HG03558 (cell line): Measurements from ENCODE around the gene IPO7.
"Not testable (repeated sequence)": the region's sequence is repeated elsewhere in the genome, so short reads cannot be mapped to it uniquely, and the experiment has no call there.

Experiments used
- ATAC-seq: cut with Tn5 transposase; IDR thresholded peaks from one replicate; pipeline ENCODE4 v1.9.1; 2021; ENCODE audit warnings: moderate number of reproducible peaks; ENCODE audit not compliant: unreplicated experiment; ENCODE audit errors: extremely low read depth

Gene IPO7

GRCh38 chr11:9397746-9398680 lies 13.6 kb downstream of the IPO7 start:
- no peak for ATAC-seq

DNA sequence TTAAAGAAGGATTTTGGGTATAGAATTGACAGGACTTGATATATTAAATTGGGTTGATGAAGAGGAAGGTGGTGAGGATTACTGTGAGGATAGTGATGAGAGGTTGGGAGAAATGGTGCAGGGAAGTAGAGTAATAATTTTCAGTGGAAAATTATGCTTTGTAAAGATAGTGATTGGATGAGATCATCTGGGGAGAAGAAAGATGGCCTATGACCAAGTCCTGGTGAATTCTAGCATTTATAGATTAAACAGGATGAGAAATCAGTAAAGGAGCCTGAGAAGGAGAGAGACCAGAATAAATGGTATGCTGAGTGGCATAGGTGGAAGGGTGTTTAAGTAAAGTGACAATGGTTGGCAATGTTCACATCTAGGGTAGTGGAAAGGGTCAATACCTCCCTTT lies 15.0 kb downstream of the IPO7 start:
- no peak for ATAC-seq

DNA sequence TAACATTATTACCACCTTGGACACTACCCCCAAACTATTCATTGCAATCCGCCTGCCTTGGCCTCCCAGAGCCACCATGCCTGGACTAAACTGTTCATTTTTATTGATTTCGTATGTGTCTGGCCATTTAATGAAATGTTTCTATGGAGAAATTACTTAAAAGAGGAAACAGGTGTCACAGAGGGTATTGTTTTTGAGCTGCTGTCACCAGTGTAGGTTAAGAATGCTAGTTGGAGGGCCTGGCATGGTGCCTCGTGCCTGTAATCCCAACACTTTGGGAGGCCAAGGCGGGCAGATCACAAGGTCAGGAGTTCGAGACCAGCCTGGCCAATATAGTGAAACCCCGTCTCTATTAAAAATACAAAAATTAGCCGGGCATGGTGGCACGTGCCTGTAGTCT lies 17.4 kb downstream of the IPO7 start:
- not testable (repeated sequence) for ATAC-seq

DNA sequence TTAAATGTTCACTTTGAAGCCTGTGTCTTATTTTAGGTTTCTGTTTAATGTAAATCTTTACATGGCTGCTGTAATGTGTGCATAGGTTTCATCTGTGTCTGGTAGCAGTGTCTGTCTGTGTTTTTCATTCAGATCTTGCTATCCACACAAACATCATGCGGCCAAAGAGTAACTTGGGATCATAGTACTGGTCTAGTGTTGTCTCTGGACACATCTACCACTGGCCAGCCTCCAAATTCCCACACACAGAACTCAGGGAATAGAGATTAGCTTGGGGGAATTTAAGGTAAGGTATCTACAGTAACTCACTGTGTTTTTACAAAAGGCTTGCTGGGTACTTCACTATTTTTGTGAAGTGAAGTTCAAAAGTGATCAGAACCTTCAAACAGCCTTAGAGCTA lies 44.3 kb downstream of the IPO7 start:
- ATAC-seq: no peak

GRCh38 chr11:9438611-9439010 lies 54.2 kb downstream of the IPO7 start:
- ATAC-seq: no peak

DNA sequence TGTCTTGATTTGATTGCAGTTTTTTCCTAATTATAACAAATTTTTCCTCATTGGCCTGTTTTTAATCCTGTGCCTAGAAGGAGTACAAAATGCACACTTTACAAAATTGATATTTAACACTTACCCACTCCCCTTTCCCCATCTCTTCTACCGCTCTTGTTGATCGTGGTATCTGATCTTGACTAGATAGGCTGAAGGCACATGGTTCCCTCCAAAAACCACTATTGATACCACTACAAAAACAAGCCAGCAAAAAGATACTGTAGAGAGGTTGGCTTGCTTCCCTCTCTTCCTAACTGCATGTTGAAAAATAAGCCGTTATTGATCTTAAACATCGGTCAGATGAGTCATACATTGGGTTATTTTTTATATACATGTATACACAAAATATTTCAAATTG lies 61.8 kb downstream of the IPO7 start:
- no peak for ATAC-seq

DNA sequence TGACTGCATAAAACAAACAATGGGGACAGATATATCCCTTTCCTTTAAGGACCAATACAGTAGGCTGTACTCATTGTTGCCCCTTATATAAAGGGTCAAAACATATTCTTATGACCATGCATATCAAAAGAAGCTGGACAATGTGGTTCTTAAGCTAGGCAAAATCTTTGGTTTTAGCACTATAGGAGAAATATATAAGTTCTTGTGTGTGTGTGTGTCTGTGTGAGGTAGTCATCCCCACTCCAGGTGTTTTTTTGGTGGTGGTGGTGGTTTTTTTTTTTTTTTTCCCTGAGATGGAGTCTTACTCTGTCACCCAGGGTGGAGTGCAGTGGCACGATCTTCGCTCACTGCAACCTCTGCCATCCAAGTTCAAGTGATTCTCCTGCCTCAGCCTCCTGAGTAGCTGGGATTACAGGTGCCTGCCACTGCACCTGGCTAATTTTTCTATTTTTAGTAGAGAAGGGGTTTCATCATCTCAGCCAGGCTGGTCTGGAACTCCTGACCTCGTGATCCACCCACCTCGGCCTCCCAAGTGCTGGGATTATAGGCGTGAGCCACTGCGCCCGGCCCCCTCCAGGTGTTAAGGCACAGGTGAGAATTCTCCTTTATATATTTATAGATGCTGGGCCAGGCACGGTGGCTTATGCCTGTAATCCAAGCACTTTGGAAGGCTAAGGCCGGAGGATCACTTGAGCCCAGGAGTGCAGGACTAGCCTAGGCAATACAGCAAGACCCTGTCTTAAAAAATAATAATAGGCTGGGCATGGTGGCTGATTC lies 64.3 kb downstream of the IPO7 start:
- no peak for ATAC-seq

DNA sequence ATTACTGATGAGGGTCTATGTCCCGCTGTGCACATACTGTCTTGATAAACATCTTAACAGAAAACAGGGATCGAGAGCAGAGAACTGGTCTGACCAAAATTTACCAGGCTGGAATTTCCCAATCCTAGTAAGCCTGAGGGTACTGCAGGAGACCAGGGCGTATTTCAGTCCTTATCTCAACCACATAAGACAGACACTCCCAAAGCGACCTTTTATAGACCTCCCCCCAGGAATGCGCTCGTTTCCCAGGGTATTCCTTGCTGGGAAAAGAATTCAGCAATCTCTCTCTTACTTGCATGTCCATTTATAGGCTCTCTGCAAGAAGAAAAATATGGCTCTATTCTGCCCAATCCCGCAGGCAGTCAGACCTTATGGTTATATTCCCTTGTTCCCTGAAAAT lies 67.6 kb downstream of the IPO7 start:
- ATAC-seq: not testable (repeated sequence)

- no peak for ATAC-seq
These were observed 71.3 kb downstream of the IPO7 start for GRCh38 chr11:9455722-9456121.

DNA sequence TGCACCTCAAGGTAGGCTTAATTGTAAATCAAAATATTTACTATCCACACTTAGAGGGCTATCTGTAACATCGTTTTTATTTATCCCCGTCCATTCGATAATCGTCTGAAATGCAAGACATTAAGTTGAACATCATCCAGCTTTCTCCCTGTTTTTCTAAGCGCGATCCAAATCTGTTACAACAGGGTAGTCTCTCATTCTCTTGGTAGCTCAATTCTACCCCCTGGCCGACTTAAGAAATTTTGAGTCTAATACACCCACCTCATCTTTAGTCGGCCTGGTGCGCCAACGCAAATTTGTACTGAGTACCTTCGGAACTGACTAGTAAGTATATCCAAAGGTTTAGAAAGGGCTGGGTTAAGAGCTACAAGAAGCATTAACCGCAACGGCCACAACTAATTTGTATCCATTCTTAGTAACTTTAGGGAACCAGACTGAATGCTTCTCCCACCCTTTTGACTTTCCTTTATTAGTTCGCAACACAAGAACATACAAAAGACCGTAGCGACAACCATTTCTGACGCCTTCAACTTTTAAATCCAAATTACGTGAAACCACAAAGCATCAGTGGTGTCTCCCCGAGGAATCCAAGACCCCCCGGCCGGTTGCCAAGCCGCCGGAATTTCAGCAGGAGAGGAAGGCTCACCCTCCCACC lies 75.3 kb downstream of the IPO7 start:
- no peak for ATAC-seq

- peak; percentile 71 for ATAC-seq
These were observed 76.0 kb downstream of the IPO7 start, which contains the start of gene ZNF143 for GRCh38 chr11:9460322-9461062. Gene ZNF143 (plus strand): TSS chr11:9461012. CDS start chr11:9471309, 10,297 bp downstream.

GRCh38 chr11:9461063-9461759 lies 76.8 kb downstream of the IPO7 start:
- peak; percentile 36 for ATAC-seq

DNA sequence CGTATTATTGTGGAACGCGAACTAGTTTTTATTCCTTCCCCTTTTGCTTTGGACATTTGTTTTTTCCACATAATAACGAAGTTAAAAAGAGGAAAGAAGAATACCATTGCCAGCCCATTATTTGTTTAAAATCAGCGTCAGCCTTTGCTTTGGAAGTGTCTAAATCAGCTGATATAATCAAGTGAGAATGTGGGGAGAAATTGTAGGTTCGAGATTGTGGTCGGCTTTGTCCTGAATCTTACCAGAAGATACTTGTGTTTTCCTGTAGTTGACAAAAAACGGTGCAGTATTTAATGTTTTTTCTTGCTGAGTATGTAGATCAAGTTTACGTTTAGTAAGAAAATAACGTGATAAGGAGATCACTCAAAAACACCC lies 77.3 kb downstream of the IPO7 start:
- no peak for ATAC-seq

DNA sequence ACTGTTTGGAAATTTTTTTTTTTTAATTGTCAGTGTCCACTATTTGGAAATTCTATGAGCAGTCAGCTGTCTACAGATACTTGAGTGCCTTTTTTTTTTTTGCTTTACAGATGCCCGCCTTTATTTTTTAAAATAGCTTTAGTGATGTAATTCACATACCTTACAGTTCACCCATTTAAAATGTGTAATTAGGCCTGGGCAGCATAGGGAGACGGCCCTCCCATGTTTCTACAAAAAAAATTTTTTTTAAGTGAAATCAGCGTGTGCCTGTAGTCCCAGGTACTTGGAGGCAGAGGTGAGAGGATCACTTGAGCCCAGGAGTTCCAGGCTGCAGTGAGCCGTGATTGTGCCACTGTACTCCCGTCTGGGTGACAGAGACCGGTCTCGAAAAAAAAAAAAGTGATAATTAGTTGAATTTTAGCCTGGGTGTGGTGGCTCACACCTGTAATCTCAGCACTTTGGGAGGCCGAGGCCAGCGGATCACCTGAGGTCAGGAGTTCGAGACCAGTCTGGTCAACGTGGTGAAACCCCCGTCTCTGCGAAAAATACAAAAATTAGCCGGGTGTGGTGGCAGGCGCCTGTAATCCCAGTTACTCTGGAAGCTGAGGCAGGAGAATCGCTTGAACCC lies 77.8 kb downstream of the IPO7 start:
- no peak for ATAC-seq

DNA sequence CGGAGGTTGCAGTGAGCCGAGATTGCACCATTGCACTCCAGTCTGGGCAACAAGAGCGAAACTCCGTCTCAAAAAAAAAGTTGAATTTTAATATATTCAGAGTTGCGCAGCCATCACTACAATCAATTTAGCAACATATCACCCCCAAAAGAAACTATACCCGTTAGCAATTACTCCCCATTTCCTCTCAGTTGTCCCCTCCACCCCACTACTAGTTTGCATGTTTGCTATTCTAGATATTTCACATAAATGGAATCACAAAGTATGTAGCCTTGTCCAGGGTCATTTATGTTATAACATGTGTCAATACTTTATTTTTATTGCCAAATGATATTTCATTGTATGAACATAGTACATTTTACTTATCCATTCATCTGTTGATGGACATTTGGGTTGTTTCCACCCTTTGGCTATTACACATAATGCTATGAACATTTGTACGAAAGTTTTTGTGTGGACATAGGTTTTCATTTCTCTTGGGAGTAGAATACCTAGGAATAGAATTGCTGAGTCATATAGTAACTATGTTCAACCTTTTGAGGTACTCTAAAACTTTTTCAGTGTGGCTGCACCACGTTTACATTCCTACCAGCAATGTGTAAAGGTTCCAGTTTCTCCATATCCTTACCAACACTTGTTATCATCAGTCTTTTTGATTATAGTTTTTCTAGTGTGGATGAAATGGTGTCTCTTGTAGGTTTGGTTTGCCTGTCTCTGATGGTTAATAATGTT lies 78.5 kb downstream of the IPO7 start:
- ATAC-seq: no peak

- ATAC-seq: no peak
These were observed 86.3 kb downstream of the IPO7 start for GRCh38 chr11:9470765-9471164.

- ATAC-seq: no peak
These were observed 89.0 kb downstream of the IPO7 start for GRCh38 chr11:9473408-9473807.

GRCh38 chr11:9479899-9480298 lies 95.4 kb downstream of the IPO7 start:
- no peak for ATAC-seq
